CD14-positive monocyte (primary cell): ENCODE measurements around the gene C4BPB. TPM values are rescaled to one million over a fixed set of nuclear protein-coding genes. Genes with fewer than 3 reads are reported as not detected.

Source experiments
- DNase-seq, 3 donors: peaks; one replicate each; pipeline ENCODE4 v3.0.0-alpha.2; 2011 to 2022
- H2AFZ ChIP-seq: 2 replicates; pipeline ENCODE4 v1.6.0; 2012; ENCODE audit warnings: mild to moderate bottlenecking, low read depth, low read length, inconsistent platforms; ENCODE audit not compliant: insufficient read depth, poor library complexity, severe bottlenecking
- H3K27ac ChIP-seq, 2 donors: 1 replicate in 1 of 2; 2 replicates in 1 of 2; pipeline ENCODE4 v1.5.1; 2012 to 2013; ENCODE audit warnings: low read length in 2 of 2, control low read depth in 1 of 2, inconsistent platforms in 1 of 2, low read depth in 1 of 2, mild to moderate bottlenecking in 1 of 2
- H3K27me3 ChIP-seq, 2 donors: one replicate each; pipeline versions ENCODE4 v1.6.0 to v1.6.1; 2011 to 2013; ENCODE audit warnings: low read length in 2 of 2; ENCODE audit not compliant: control insufficient read depth in 2 of 2, insufficient read depth in 2 of 2
- H3K36me3 ChIP-seq, 2 donors: replicated peaks in 1 of 2; 1 replicate in 1 of 2; 2 replicates in 1 of 2; pipeline versions ENCODE4 v1.5.1 to v1.6.1; 2012 to 2013; ENCODE audit warnings: low read length in 2 of 2, control low read depth in 1 of 2, inconsistent platforms in 1 of 2, mild to moderate bottlenecking in 1 of 2; ENCODE audit not compliant: insufficient read depth in 2 of 2, control insufficient read depth in 1 of 2
- H3K4me1 ChIP-seq, 2 donors: 1 replicate in 1 of 2; 2 replicates in 1 of 2; pipeline versions ENCODE4 v1.5.1 to v1.6.1; 2012 to 2013; ENCODE audit warnings: low read length in 2 of 2, control low read depth in 1 of 2, inconsistent platforms in 1 of 2, mild to moderate bottlenecking in 1 of 2, moderate library complexity in 1 of 2; ENCODE audit not compliant: insufficient read depth in 2 of 2, control insufficient read depth in 1 of 2
- H3K4me2 ChIP-seq: replicated peaks from 2 replicates; pipeline ENCODE3; 2012; ENCODE audit warnings: low read length, moderate library complexity, mild to moderate bottlenecking; ENCODE audit not compliant: poor library complexity, severe bottlenecking; ENCODE audit errors: extremely low read depth
- H3K4me3 ChIP-seq, 3 experiments: fragments of 200-600 bp in 1 of 3; sonication (generic) in 1 of 3; replicated peaks in 1 of 3; 1 replicate in 2 of 3; 2 replicates in 1 of 3; pipeline ENCODE4 v1.5.1; 2011 to 2013; ENCODE audit warnings: low read length in 3 of 3, mild to moderate bottlenecking in 3 of 3, control low read depth in 2 of 3, low read depth in 2 of 3, inconsistent platforms in 1 of 3, moderate library complexity in 1 of 3
- H3K79me2 ChIP-seq: 2 replicates; pipeline ENCODE4 v1.6.0; 2012; ENCODE audit warnings: mild to moderate bottlenecking, control low read depth, inconsistent platforms, low read length, moderate library complexity; ENCODE audit not compliant: insufficient read depth
- H3K9ac ChIP-seq: 2 replicates; pipeline ENCODE4 v1.6.0; 2017; ENCODE audit warnings: low read length, mild to moderate bottlenecking; ENCODE audit not compliant: insufficient read depth, poor library complexity, severe bottlenecking
- H3K9me3 ChIP-seq, 2 donors: replicated peaks in 1 of 2; 1 replicate in 1 of 2; 2 replicates in 1 of 2; pipeline versions ENCODE4 v1.5.1 to v1.6.1; 2012 to 2013; ENCODE audit warnings: low read length in 2 of 2, control low read depth in 1 of 2; ENCODE audit not compliant: control insufficient read depth in 1 of 2, insufficient read depth in 1 of 2
- H4K20me1 ChIP-seq: 2 replicates; pipeline ENCODE4 v1.6.0; 2012; ENCODE audit warnings: mild to moderate bottlenecking, low read length, control low read depth, moderate library complexity; ENCODE audit not compliant: insufficient read depth
- H3K27ac Mint-ChIP-seq, 7 donors: one replicate each; pipeline ENCODE4 v1.8.0; 2020; ENCODE audit warnings: mild to moderate bottlenecking in 7 of 7, mixed read lengths in 7 of 7, moderate library complexity in 6 of 7, inconsistent platforms in 2 of 7
- H3K27me3 Mint-ChIP-seq, 3 donors: one replicate each; pipeline ENCODE4 v1.8.0; 2021 to 2022; ENCODE audit warnings: low read depth in 3 of 3, mild to moderate bottlenecking in 3 of 3, mixed read lengths in 3 of 3, moderate library complexity in 3 of 3, inconsistent platforms in 1 of 3
- H3K36me3 Mint-ChIP-seq, 2 donors: one replicate each; pipeline ENCODE4 v1.8.0; 2020; ENCODE audit warnings: mixed read lengths in 2 of 2, inconsistent platforms in 1 of 2, mild to moderate bottlenecking in 1 of 2
- H3K4me1 Mint-ChIP-seq: one replicate; pipeline ENCODE4 v1.8.0; 2020; ENCODE audit warnings: mild to moderate bottlenecking, mixed read lengths
- H3K4me3 Mint-ChIP-seq, 2 donors: one replicate each; pipeline ENCODE4 v1.8.0; 2020; ENCODE audit warnings: mild to moderate bottlenecking in 2 of 2, mixed read lengths in 2 of 2, moderate library complexity in 1 of 2
- H3K9me3 Mint-ChIP-seq, 7 donors: one replicate each; pipeline ENCODE4 v1.8.0; 2020 to 2022; ENCODE audit warnings: mixed read lengths in 7 of 7, mild to moderate bottlenecking in 6 of 7, moderate library complexity in 6 of 7, inconsistent platforms in 2 of 7
- CTCF ChIP-seq: fragments of 200-600 bp; IDR thresholded peaks from one replicate; pipeline ENCODE4 v1.8.0; 2022; ENCODE audit warnings: antibody characterized with exemption, mild to moderate bottlenecking
- WGBS: methylation state at CpG from one replicate; pipeline ENCODE4 v1.1.5; 2013; ENCODE audit warnings: missing lambda C conversion rate; ENCODE audit not compliant: insufficient coverage; 5-methylcytosine and 5-hydroxymethylcytosine counted together
- intact Hi-C, 2 donors: fragments of 100-400 bp; cut with micrococcal nuclease; formaldehyde crosslinking; loops; one replicate each; pipeline versions ENCODE4 v1.15.0 to v1.15.1; 2023
- polyA plus RNA-seq, 3 donors: library from polyadenylated mRNA; depleted of rRNA in 1 of 3; unstranded in 2 of 3; stranded (reverse) in 1 of 3; fragments of 300-500 nt in 2 of 3; fragments of >200 nt in 1 of 3; fragmentation: Illumina TruSeq in 2 of 3; gene quantifications; 1 replicate in 2 of 3; 2 replicates in 1 of 3; pipeline ENCODE4 v1.2.3, GENCODE V29; 2012 to 2021

Gene C4BPB
- polyA plus RNA-seq, 3 donors = not detected

GRCh38 chr1:207131163-207131562 is 42.5 kb downstream of the C4BPB start:
- Histone ChIP-seq H3K27me3 (no peaks in the 10 kb centered on the region), H3K4me1 (peaks cover 24 to 25% of the 10 kb centered on the region in 2 donors), H3K4me3 (no peak overlapping the region), H3K36me3 (no peaks in the 10 kb centered on the region), H4K20me1 (no peaks in the 10 kb centered on the region), H3K4me2 (no peak overlapping the region), H3K9ac (no peak overlapping the region), H3K9me3 (peaks cover 10 to 31% of the 10 kb centered on the region in 2 donors), H2AFZ (no peak overlapping the region), H3K79me2 (no peaks in the 10 kb centered on the region), H3K27ac (no peak overlapping the region)
- intact Hi-C loops = no loop called here
- Mint-ChIP-seq H3K4me1 (peaks cover 23% of the 10 kb centered on the region), H3K4me3 (no peak overlapping the region), H3K27ac (no peak overlapping the region), H3K36me3 (peaks cover 0 to 2% of the 10 kb centered on the region in 2 donors), H3K27me3 (peaks cover 0 to 2% (median 0%) of the 10 kb centered on the region in 3 donors), H3K9me3 (peaks cover 17 to 29% (median 27%) of the 10 kb centered on the region in 7 donors)
- TF ChIP-seq CTCF = no peak
- no CpG with 5 or more reads among the region's 4 CpGs for WGBS
- no peak for DNase-seq

GRCh38 chr1:207134581-207134980 is 45.9 kb downstream of the C4BPB start:
- TF ChIP-seq CTCF = no peak
- Mint-ChIP-seq H3K9me3 (peaks cover 0 to 13% (median 7%) of the 10 kb centered on the region in 7 donors), H3K4me1 (peaks cover 25% of the 10 kb centered on the region), H3K27me3 (no peaks in the 10 kb centered on the region), H3K27ac (peak overlapping the region; percentile 79 to 92 (median 87)), H3K36me3 (no peaks in the 10 kb centered on the region), H3K4me3 (peak overlapping the region in 1 of 2 donors; percentile 46)
- peak overlapping the region; percentile 46 to 63 for H3K27ac ChIP-seq
- peaks cover 24 to 28% of the 10 kb centered on the region in 2 donors for H3K4me1 ChIP-seq
- peaks cover 0 to 8% of the 10 kb centered on the region in 2 donors for H3K9me3 ChIP-seq
- intact Hi-C loops = no loop called here
- no peaks in the 10 kb centered on the region for H3K36me3 ChIP-seq
- WGBS = no CpG with 5 or more reads among the region's 1 CpG
- H4K20me1 ChIP-seq = no peaks in the 10 kb centered on the region
- peak; percentile 69 to 83 (median 80) for DNase-seq
- no peaks in the 10 kb centered on the region for H3K79me2 ChIP-seq
- H3K9ac ChIP-seq = no peak overlapping the region
- peak overlapping the region in 1 of 3 experiments; percentile 39 for H3K4me3 ChIP-seq
- peak overlapping the region; percentile 51 for H3K4me2 ChIP-seq
- H2AFZ ChIP-seq = no peak overlapping the region
- H3K27me3 ChIP-seq = no peaks in the 10 kb centered on the region
